Measurements from ENCODE around the gene PRX. TPM values are rescaled to one million over a fixed set of nuclear protein-coding genes. Genes with fewer than 3 reads are reported as not detected.
"Not testable (repeated sequence)": the region's sequence is repeated elsewhere in the genome, so short reads cannot be mapped to it uniquely, and the experiment has no call there.

The PRX gene
- polyA plus RNA-seq, 3 donors = 0.13 to 0.76 TPM; not detected in 1

DNA sequence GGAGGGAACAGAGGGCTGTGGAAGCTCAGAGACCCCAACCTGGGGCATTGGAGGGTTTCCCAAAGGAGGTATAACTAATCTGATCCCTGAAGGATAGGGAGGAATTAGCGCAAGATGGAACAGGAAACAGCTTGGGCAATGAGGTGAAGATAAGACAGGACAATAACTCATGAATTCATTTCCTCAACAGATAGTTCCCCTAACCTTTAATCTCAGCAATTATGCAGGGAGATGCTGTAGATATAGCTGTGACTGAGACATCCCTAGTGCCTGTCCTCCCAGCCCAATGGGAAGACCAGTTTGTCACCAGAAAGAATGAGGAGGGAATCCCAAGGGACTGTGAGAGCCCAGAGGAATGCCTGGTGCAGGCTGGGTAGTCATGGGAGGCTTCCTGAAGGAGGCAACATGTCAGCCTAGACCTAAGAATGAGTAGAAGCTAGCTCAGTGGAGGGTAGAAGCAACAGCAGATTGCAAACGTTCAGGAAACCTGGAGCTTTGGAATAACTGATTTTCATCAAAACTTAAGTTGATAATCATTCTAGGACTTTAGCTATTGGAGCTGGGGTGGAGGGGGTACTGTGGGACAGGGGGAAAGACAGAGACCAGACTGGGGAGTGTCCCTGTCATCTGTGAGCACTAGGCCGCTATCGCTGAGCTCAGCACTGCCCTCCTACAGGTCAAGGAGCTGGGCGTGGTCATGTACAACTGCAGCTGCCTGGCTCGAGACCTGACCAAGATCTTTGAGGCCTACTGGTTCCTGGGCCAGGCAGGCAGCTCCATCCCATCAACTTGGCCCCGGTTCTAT is 42.0 kb downstream of the PRX start:
- H3K4me3 ChIP-seq (replicated peaks in 1 of 3; ENCODE audit: low read depth in 2 of 3, low read length in 3 of 3) = no peak overlapping the region
- Mint-ChIP-seq H3K4me3 (no peak overlapping the region), H3K27me3 (ENCODE audit: low read depth in 3 of 3) (peaks cover 0 to 1% (median 0%) of the 10 kb centered on the region in 3 donors), H3K4me1 (peaks cover 31% of the 10 kb centered on the region), H3K27ac (peak overlapping the region in 5 of 7 donors; percentile 2 to 76 (median 56)), H3K36me3 (peaks cover 74 to 92% of the 10 kb centered on the region in 2 donors), H3K9me3 (no peaks in the 10 kb centered on the region)
- no peak overlapping the region for H3K9ac ChIP-seq (ENCODE audit: insufficient read depth, low read length, poor library complexity, severe bottlenecking)
- peaks cover 17 to 31% of the 10 kb centered on the region in 2 donors for H3K4me1 ChIP-seq (ENCODE audit: control insufficient read depth in 1 of 2, insufficient read depth in 2 of 2, low read length in 2 of 2)
- no peak overlapping the region for H3K4me2 ChIP-seq (replicated peaks; ENCODE audit: extremely low read depth, low read length, poor library complexity, severe bottlenecking)
- no peaks in the 10 kb centered on the region for H3K27me3 ChIP-seq (ENCODE audit: control insufficient read depth in 2 of 2, insufficient read depth in 2 of 2, low read length in 2 of 2)
- H3K9me3 ChIP-seq (replicated peaks in 1 of 2; ENCODE audit: control insufficient read depth in 1 of 2, insufficient read depth in 1 of 2, low read length in 2 of 2) = no peaks in the 10 kb centered on the region
- H2AFZ ChIP-seq (ENCODE audit: insufficient read depth, low read depth, low read length, poor library complexity, severe bottlenecking) = no peak overlapping the region
- peak overlapping the region in 1 of 2 donors; percentile 13 for H3K27ac ChIP-seq (ENCODE audit: low read depth in 1 of 2, low read length in 2 of 2)
- H3K79me2 ChIP-seq (ENCODE audit: insufficient read depth, low read length) = no peaks in the 10 kb centered on the region
- peaks cover 10% of the 10 kb centered on the region for H4K20me1 ChIP-seq (ENCODE audit: insufficient read depth, low read length)
- no peak for DNase-seq
- WGBS (ENCODE audit: insufficient coverage) = 98% methylated on average over 6 of the region's 7 CpGs
- TF ChIP-seq, protein P1, sequence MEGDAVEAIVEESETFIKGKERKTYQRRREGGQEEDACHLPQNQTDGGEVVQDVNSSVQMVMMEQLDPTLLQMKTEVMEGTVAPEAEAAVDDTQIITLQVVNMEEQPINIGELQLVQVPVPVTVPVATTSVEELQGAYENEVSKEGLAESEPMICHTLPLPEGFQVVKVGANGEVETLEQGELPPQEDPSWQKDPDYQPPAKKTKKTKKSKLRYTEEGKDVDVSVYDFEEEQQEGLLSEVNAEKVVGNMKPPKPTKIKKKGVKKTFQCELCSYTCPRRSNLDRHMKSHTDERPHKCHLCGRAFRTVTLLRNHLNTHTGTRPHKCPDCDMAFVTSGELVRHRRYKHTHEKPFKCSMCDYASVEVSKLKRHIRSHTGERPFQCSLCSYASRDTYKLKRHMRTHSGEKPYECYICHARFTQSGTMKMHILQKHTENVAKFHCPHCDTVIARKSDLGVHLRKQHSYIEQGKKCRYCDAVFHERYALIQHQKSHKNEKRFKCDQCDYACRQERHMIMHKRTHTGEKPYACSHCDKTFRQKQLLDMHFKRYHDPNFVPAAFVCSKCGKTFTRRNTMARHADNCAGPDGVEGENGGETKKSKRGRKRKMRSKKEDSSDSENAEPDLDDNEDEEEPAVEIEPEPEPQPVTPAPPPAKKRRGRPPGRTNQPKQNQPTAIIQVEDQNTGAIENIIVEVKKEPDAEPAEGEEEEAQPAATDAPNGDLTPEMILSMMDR (IDR thresholded peaks at IDR 0.05) = no peak
- peaks cover 62 to 83% of the 10 kb centered on the region in 2 donors for H3K36me3 ChIP-seq (replicated peaks in 1 of 2; ENCODE audit: control insufficient read depth in 1 of 2, insufficient read depth in 2 of 2, low read length in 2 of 2)
- intact Hi-C loops (cut with micrococcal nuclease) = no loop called here

DNA sequence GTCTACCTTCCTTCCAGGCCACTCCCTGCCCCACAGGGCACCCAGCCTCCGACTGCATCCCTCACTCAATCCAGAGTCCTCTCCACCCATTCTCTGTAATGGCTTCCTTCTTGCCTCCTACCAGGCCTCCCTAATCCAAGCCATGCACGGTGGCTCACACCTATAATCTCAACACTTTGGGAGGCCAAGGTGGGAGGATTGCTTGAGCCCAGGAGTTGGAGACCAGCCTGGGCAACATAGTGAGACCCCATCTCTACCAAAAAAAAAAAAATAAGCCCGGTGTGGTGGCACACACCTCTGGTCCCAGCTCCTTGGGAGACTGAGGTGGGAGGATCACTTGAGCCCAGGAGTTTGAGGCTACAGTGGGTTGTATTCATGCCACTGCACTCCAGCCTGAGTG is 42.9 kb downstream of the PRX start:
- Histone ChIP-seq H3K36me3 (replicated peaks in 1 of 2; ENCODE audit: control insufficient read depth in 1 of 2, insufficient read depth in 2 of 2, low read length in 2 of 2) (peaks cover 62 to 79% of the 10 kb centered on the region in 2 donors), H3K4me1 (ENCODE audit: control insufficient read depth in 1 of 2, insufficient read depth in 2 of 2, low read length in 2 of 2) (peaks cover 26 to 40% of the 10 kb centered on the region in 2 donors), H4K20me1 (ENCODE audit: insufficient read depth, low read length) (peaks cover 13% of the 10 kb centered on the region)
- H3K27me3 ChIP-seq (ENCODE audit: control insufficient read depth in 2 of 2, insufficient read depth in 2 of 2, low read length in 2 of 2); intact Hi-C loops (cut with micrococcal nuclease); DNase-seq; H2AFZ ChIP-seq (ENCODE audit: insufficient read depth, low read depth, low read length, poor library complexity, severe bottlenecking); H3K9ac ChIP-seq (ENCODE audit: insufficient read depth, low read length, poor library complexity, severe bottlenecking); H3K79me2 ChIP-seq (ENCODE audit: insufficient read depth, low read length); H3K4me2 ChIP-seq (replicated peaks; ENCODE audit: extremely low read depth, low read length, poor library complexity, severe bottlenecking); H3K9me3 Mint-ChIP-seq; H3K27me3 Mint-ChIP-seq (ENCODE audit: low read depth in 3 of 3); H3K4me3 Mint-ChIP-seq; H3K4me3 ChIP-seq (replicated peaks in 1 of 3; ENCODE audit: low read depth in 2 of 3, low read length in 3 of 3); H3K27ac ChIP-seq (ENCODE audit: low read depth in 1 of 2, low read length in 2 of 2); H3K9me3 ChIP-seq (replicated peaks in 1 of 2; ENCODE audit: control insufficient read depth in 1 of 2, insufficient read depth in 1 of 2, low read length in 2 of 2): not testable (repeated sequence)
- Mint-ChIP-seq H3K4me1 (peaks cover 38% of the 10 kb centered on the region), H3K36me3 (peaks cover 70 to 82% of the 10 kb centered on the region in 2 donors), H3K27ac (peak overlapping the region in 2 of 7 donors; percentile 19 to 63)
- 100% methylated on average over 1 of the region's 3 CpGs for WGBS (ENCODE audit: insufficient coverage)
